Neural crest cell (in vitro differentiated cells): Measurements from ENCODE around the gene OSBPL2. TPM values are rescaled to one million over a fixed set of nuclear protein-coding genes. Genes with fewer than 3 reads are reported as not detected.

ENCODE experiments used
- DNase-seq: peaks from one replicate; pipeline ENCODE4 v3.0.0; 2021; ENCODE audit warnings: low read depth, mixed read lengths, low spot score
- H3K27ac Mint-ChIP-seq: one replicate; pipeline ENCODE4 v1.8.0; 2021; ENCODE audit warnings: mild to moderate bottlenecking, mixed read lengths; ENCODE audit not compliant: unreplicated experiment
- H3K27me3 Mint-ChIP-seq: 2 replicates; pipeline ENCODE4 v1.8.0; 2021; ENCODE audit warnings: low read depth, mild to moderate bottlenecking, mixed read lengths
- H3K36me3 Mint-ChIP-seq: 2 replicates; pipeline ENCODE4 v1.8.0; 2021; ENCODE audit warnings: low read depth, mild to moderate bottlenecking, mixed read lengths
- H3K4me1 Mint-ChIP-seq: 2 replicates; pipeline ENCODE4 v1.8.0; 2021; ENCODE audit warnings: mixed read lengths
- H3K4me3 Mint-ChIP-seq: one replicate; pipeline ENCODE4 v1.8.0; 2021; ENCODE audit warnings: mild to moderate bottlenecking, mixed read lengths
- H3K9me3 Mint-ChIP-seq: 2 replicates; pipeline ENCODE4 v1.8.0; 2021; ENCODE audit warnings: mixed read lengths
- total RNA-seq: library from RNA; stranded (reverse); gene quantifications from 2 replicates; pipeline ENCODE4 v1.2.1, GENCODE V29; 2021
- TF ChIP-seq, protein P1 (sequence below): fragments of 200-600 bp; sonication (generic); conservative IDR thresholded peaks from 2 replicates; pipeline ENCODE4 v1.5.0; 2021; ENCODE audit warnings: antibody characterized with exemption, mild to moderate bottlenecking

The OSBPL2 gene
- total RNA-seq, 1 donor from 2014 or later = 33.1 TPM

DNA sequence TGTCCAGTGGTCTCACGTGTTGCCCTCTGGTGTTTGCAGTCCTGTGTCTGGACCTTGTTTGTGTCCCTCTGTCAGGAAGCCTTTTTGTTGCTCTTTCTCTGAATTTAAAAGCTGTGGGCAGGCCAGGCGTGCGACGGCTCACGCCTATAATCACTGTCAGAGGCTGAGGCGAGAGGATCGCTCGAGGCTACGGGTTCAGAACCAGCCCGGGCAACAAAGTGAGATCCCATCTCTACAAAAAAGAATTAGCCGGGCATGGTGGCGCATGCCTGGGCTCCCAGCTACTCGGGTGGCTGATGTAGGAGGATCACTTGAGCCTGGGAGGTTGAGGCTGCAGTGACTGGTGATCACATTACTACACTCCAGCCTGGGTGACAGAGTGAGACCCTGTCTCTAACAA, 28.5 kb downstream of the OSBPL2 start:
- no peak for DNase-seq
- TF ChIP-seq, protein P1, sequence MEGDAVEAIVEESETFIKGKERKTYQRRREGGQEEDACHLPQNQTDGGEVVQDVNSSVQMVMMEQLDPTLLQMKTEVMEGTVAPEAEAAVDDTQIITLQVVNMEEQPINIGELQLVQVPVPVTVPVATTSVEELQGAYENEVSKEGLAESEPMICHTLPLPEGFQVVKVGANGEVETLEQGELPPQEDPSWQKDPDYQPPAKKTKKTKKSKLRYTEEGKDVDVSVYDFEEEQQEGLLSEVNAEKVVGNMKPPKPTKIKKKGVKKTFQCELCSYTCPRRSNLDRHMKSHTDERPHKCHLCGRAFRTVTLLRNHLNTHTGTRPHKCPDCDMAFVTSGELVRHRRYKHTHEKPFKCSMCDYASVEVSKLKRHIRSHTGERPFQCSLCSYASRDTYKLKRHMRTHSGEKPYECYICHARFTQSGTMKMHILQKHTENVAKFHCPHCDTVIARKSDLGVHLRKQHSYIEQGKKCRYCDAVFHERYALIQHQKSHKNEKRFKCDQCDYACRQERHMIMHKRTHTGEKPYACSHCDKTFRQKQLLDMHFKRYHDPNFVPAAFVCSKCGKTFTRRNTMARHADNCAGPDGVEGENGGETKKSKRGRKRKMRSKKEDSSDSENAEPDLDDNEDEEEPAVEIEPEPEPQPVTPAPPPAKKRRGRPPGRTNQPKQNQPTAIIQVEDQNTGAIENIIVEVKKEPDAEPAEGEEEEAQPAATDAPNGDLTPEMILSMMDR = no peak
- Mint-ChIP-seq H3K36me3 (peaks cover 11% of the 10 kb centered on the region), H3K27me3 (no peaks in the 10 kb centered on the region), H3K4me3 (no peak overlapping the region), H3K27ac (no peak overlapping the region), H3K4me1 (no peaks in the 10 kb centered on the region), H3K9me3 (no peaks in the 10 kb centered on the region)

DNA sequence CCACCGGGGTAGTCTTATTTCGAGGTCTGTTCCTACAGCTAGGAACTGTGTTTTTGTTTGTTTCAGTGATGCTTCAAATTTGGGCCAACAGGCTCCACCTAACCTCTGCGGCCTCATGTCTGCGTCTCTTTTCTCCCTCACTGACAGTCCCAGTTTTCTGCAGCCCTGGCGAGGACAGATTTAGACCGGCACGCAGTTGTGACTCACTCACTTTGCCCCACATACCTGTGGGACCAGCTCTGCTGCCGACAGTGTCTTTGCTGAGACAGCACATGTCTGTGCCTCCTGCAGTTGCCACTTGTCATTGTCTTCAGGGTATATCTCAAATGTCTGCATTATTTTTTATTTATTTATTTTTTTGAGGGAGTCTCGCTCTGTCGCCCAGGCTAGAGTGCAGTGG, 29.2 kb downstream of the OSBPL2 start:
- H3K27ac Mint-ChIP-seq = no peak overlapping the region
- no peaks in the 10 kb centered on the region for H3K27me3 Mint-ChIP-seq
- H3K36me3 Mint-ChIP-seq = peaks cover 11% of the 10 kb centered on the region
- no peak for DNase-seq
- H3K4me3 Mint-ChIP-seq = no peak overlapping the region
- no peaks in the 10 kb centered on the region for H3K4me1 Mint-ChIP-seq
- TF ChIP-seq, protein P1 = no peak
- no peaks in the 10 kb centered on the region for H3K9me3 Mint-ChIP-seq

GRCh38 chr20:62268228-62268900, 30.0 kb downstream of the OSBPL2 start:
- TF ChIP-seq, protein P1 = no peak
- H3K36me3 Mint-ChIP-seq = peaks cover 11% of the 10 kb centered on the region
- H3K4me3 Mint-ChIP-seq = no peak overlapping the region
- DNase-seq = no peak
- H3K4me1 Mint-ChIP-seq = no peaks in the 10 kb centered on the region
- no peaks in the 10 kb centered on the region for H3K27me3 Mint-ChIP-seq
- H3K27ac Mint-ChIP-seq = peak overlapping the region; percentile 43
- H3K9me3 Mint-ChIP-seq = no peaks in the 10 kb centered on the region

GRCh38 chr20:62269378-62269777, 31.1 kb downstream of the OSBPL2 start:
- Mint-ChIP-seq H3K9me3 (no peaks in the 10 kb centered on the region), H3K27ac (no peak overlapping the region), H3K4me1 (no peaks in the 10 kb centered on the region), H3K36me3 (peaks cover 11% of the 10 kb centered on the region), H3K4me3 (no peak overlapping the region), H3K27me3 (no peaks in the 10 kb centered on the region)
- DNase-seq = no peak
- TF ChIP-seq, protein P1 = no peak

GRCh38 chr20:62269871-62270270, 31.6 kb downstream of the OSBPL2 start:
- Mint-ChIP-seq H3K4me1 (no peaks in the 10 kb centered on the region), H3K9me3 (no peaks in the 10 kb centered on the region), H3K27ac (no peak overlapping the region), H3K27me3 (no peaks in the 10 kb centered on the region), H3K4me3 (no peak overlapping the region), H3K36me3 (peaks cover 7% of the 10 kb centered on the region)
- TF ChIP-seq, protein P1 = no peak
- DNase-seq = no peak
